ENCODE data around the gene TMEM214. TPM values are rescaled to one million over a fixed set of nuclear protein-coding genes. Genes with fewer than 3 reads are reported as not detected.

The TMEM214 gene
- total RNA-seq, 4 donors from 2014 or later: 26.7 to 47.7 (median 35.3) TPM

DNA sequence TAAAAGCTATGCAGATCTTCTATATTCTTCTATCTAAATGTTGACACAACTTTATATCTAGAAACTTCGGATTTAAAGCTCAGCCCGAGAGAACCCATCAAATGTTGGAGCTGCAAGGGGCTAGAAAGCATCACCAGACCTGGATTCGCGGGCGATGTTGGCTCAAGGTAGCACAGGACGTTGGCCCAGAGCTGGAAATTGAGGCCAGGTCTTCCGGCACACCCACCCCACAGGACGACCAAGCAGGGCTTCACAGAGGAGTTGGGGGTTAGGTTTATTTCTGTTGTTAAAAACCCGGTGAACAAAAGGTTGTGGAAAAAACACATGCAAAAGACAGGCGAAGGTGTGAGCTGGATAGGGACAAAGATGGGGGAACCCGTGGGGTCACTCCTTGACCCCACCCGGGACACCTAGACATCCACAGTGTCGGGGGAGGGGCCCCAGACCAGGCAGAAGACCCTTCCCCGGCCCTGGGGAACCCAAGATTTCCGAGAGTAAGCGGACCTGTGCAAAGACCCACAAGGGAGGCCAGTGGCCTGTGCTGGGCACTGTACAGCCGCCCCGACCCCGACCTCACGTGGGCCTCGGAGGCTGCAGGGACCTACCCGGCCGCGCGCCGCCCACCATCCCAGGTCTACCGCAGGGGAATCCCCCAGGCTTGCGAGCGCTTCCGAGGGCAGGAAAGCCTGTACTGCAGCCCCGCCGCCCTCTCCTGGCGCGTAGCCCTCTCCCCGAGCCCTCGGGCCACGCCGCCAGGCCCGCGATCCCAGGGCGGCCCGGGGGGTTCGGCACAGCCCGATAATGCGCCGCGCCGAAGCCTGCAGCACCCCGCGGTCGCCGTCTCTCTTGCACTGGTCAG lies 16.9 kb downstream of the TMEM214 start:
- no peaks in the 10 kb centered on the region for H3K9me3 ChIP-seq
- H3K27me3 ChIP-seq: no peaks in the 10 kb centered on the region
- H3K36me3 ChIP-seq: peaks cover 0 to 17% (median 15%) of the 10 kb centered on the region in 4 donors
- H3K4me1 ChIP-seq: peaks cover 14 to 31% (median 23%) of the 10 kb centered on the region in 4 donors
- H3K27ac ChIP-seq (replicated peaks in 1 of 4): peak overlapping the region; percentile 89 to 96 (median 94)
- TF ChIP-seq EP300 (IDR thresholded peaks at IDR 0.05): no peak
- TF ChIP-seq, protein P1, sequence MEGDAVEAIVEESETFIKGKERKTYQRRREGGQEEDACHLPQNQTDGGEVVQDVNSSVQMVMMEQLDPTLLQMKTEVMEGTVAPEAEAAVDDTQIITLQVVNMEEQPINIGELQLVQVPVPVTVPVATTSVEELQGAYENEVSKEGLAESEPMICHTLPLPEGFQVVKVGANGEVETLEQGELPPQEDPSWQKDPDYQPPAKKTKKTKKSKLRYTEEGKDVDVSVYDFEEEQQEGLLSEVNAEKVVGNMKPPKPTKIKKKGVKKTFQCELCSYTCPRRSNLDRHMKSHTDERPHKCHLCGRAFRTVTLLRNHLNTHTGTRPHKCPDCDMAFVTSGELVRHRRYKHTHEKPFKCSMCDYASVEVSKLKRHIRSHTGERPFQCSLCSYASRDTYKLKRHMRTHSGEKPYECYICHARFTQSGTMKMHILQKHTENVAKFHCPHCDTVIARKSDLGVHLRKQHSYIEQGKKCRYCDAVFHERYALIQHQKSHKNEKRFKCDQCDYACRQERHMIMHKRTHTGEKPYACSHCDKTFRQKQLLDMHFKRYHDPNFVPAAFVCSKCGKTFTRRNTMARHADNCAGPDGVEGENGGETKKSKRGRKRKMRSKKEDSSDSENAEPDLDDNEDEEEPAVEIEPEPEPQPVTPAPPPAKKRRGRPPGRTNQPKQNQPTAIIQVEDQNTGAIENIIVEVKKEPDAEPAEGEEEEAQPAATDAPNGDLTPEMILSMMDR (IDR thresholded peaks at IDR 0.05): no peak
- TF ChIP-seq POLR2A (IDR thresholded peaks at IDR 0.05; ENCODE audit: low read depth): no peak
- TF ChIP-seq POLR2AphosphoS5 (IDR thresholded peaks at IDR 0.05): no peak
- peak overlapping the region; percentile 74 to 99 (median 94) for H3K4me3 ChIP-seq
- WGBS: 36% methylated on average over 16 of the region's 52 CpGs
- no peak for DNase-seq (ENCODE audit: extremely low spot score)
- intact Hi-C loops (cut with DNase I): loop anchor here (1.0 to 2.0 kb wide), 3 partner anchors 21 to 37 kb away; partner anchors contain the start of genes EMILIN1, KHK and OST4

DNA sequence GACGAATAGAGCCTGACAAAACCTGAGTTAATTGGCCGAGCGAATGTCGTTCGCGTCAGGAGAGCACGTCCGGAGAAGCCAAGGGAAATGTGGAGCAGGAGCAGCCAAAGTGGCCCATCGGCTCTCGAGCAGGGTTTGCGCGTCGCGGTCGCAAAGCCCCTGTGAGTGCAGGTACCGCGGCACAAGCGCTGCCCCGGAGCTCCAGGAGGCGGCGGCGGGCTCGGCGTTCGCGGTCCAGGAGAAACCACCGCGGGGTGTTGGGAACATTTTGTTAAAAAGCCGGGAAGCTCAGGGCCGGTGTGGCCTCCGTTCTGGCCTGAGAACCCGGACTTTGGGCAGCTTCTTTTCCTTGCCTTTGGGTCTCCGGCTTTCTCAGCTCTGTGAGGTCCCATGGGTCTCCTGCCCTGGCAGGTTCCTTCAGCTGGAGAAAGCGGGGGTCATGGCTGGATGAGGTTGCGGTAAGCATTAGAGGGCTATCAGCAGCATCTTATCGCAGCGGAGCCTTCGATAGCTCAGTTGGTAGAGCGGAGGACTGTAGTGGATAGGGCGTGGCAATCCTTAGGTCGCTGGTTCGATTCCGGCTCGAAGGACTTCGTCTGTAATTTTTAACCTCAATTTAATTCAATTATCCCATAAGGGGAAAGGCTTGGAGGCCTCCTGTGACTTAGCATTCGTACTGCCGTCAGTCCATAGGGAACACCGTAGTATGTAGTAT lies 17.7 kb downstream of the TMEM214 start:
- TF ChIP-seq POLR2AphosphoS5 (IDR thresholded peaks at IDR 0.05) (peak in 1 of 2 donors; percentile 82), POLR2A (IDR thresholded peaks at IDR 0.05; ENCODE audit: low read depth) (peak; percentile 33), EP300 (IDR thresholded peaks at IDR 0.05) (no peak)
- TF ChIP-seq, protein P1 (IDR thresholded peaks at IDR 0.05): peak; percentile 35 to 68 (median 53)
- peak; percentile 99 for DNase-seq (ENCODE audit: extremely low spot score)
- Histone ChIP-seq H3K9me3 (no peaks in the 10 kb centered on the region), H3K4me3 (peak overlapping the region; percentile 74 to 99 (median 94)), H3K27me3 (no peaks in the 10 kb centered on the region), H3K27ac (replicated peaks in 1 of 4) (peak overlapping the region; percentile 89 to 96 (median 94)), H3K4me1 (peaks cover 14 to 34% (median 23%) of the 10 kb centered on the region in 4 donors), H3K36me3 (peaks cover 0 to 25% (median 22%) of the 10 kb centered on the region in 4 donors)
- under 1% methylated on average over 19 of the region's 48 CpGs for WGBS
- intact Hi-C loops (cut with DNase I): loop anchor here (1.0 to 2.0 kb wide), 3 partner anchors 20 to 36 kb away; partner anchors contain the start of genes EMILIN1, KHK and OST4

DNA sequence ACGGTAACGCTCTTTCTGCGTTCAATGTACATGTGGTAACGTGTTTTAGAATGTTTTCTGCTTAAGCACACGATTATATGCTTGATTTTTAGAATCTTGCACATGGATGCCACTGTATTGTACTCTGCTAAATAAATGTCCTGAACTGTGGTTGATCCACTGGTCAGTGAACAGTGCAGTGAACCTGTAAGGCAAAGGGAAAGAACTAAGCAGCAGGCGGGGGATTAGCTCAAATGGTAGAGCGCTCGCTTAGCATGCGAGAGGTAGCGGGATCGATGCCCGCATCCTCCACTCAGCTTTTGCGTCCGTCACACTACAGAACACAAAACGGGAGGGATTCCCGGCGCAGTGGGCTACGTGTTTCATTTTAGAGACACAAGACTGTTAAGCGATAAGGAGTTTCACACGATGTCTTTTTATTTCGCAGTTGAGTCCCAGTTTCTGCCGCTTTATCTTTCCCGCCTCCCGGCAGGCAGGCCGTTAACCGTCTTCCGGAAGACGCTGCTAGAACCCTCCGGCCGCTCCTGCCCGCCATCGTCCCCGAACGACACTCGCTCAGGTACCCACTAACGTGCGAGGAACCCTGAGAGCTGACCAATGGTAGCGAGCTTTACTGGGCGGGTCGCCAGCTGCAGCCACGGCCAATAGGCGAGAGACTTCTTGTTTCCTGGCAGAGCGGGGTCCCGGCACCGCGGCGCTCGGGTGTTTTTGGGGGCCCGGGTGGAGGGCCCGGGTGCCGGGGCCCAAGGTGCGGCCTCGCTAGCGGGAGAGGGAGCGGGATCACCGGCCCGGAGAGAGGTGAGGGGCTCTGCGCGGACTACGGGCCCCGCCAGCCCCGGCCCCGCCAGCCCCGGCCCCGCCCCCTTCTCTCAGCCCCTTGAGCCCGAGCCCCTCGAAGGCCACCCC lies 18.5 kb downstream of the TMEM214 start, which contains the start of gene AGBL5:
TSS of gene AGBL5 (plus strand) at position 673 of the 906 bp plus-strand sequence. CDS start 1,291 bp downstream, outside the sequence.
- Histone ChIP-seq H3K27ac (replicated peaks in 1 of 4) (peak within 1 kb of the TSS; percentile 89 to 96 (median 94)), H3K4me3 (peak within 1 kb of the TSS; percentile 74 to 99 (median 94)), H3K27me3 (no peaks in the 10 kb centered on the region), H3K4me1 (peaks cover 14 to 42% (median 23%) of the 10 kb centered on the region in 4 donors), H3K36me3 (peaks cover 8 to 33% (median 30%) of the 10 kb centered on the region in 4 donors), H3K9me3 (no peaks in the 10 kb centered on the region)
- peak; percentile 82 to 94 for TF ChIP-seq POLR2AphosphoS5 (IDR thresholded peaks at IDR 0.05)
- TF ChIP-seq EP300 (IDR thresholded peaks at IDR 0.05): no peak
- TF ChIP-seq POLR2A (IDR thresholded peaks at IDR 0.05; ENCODE audit: low read depth): peak; percentile 20
- TF ChIP-seq, protein P1 (IDR thresholded peaks at IDR 0.05): no peak
- intact Hi-C loops (cut with DNase I): loop anchor here (1.0 to 2.0 kb wide), 3 partner anchors 20 to 35 kb away; partner anchors contain the start of genes EMILIN1, KHK and OST4
- 1% methylated on average over 37 of the region's 67 CpGs for WGBS
- peak; percentile 99 for DNase-seq (ENCODE audit: extremely low spot score)

Data from esophagus muscularis mucosa (tissue), 4 donors.